Dendritic cell treated with granulocyte-macrophage colony-stimulating factor and Interleukin-4, amounts not matched to agents 40 ng/mL and 50 ng/mL, for 4 days (primary cell): ENCODE results near the gene GINS3.

ENCODE experiments used
- H3K27ac Mint-ChIP-seq: one replicate; pipeline ENCODE4 v1.8.0; 2022; ENCODE audit warnings: mild to moderate bottlenecking, mixed read lengths
- H3K27me3 Mint-ChIP-seq: one replicate; pipeline ENCODE4 v1.8.0; 2022; ENCODE audit warnings: mild to moderate bottlenecking, mixed read lengths
- H3K36me3 Mint-ChIP-seq: one replicate; pipeline ENCODE4 v1.8.0; 2022; ENCODE audit warnings: low read depth, mixed read lengths
- H3K4me1 Mint-ChIP-seq: one replicate; pipeline ENCODE4 v1.8.0; 2022; ENCODE audit warnings: low read depth, mixed read lengths
- H3K4me3 Mint-ChIP-seq: one replicate; pipeline ENCODE4 v1.8.0; 2022; ENCODE audit warnings: mild to moderate bottlenecking, moderate library complexity, mixed read lengths
- H3K9me3 Mint-ChIP-seq: one replicate; pipeline ENCODE4 v1.8.0; 2022; ENCODE audit warnings: mixed read lengths
- intact Hi-C: fragments of 100-400 bp; cut with micrococcal nuclease; formaldehyde crosslinking; loops from one replicate; pipeline ENCODE4 v1.15.0; 2022

Gene GINS3

GRCh38 chr16:58450590-58450989 lies 58.3 kb downstream of the GINS3 start:
- H3K9me3 Mint-ChIP-seq = no peaks in the 10 kb centered on the region
- intact Hi-C loops = no loop called here
- peaks cover 53% of the 10 kb centered on the region for H3K27me3 Mint-ChIP-seq
- no peak overlapping the region for H3K4me3 Mint-ChIP-seq
- H3K36me3 Mint-ChIP-seq = no peaks in the 10 kb centered on the region
- H3K4me1 Mint-ChIP-seq = peaks cover 5% of the 10 kb centered on the region
- H3K27ac Mint-ChIP-seq = no peak overlapping the region

- H3K9me3 Mint-ChIP-seq = no peaks in the 10 kb centered on the region
- H3K27me3 Mint-ChIP-seq = peaks cover 49% of the 10 kb centered on the region
- H3K27ac Mint-ChIP-seq = no peak overlapping the region
Observed at GRCh38 chr16:58451265-58451689, 59.0 kb downstream of the GINS3 start.

GRCh38 chr16:58451945-58452401 lies 59.7 kb downstream of the GINS3 start:
- Mint-ChIP-seq H3K4me3 (no peak overlapping the region), H3K9me3 (no peaks in the 10 kb centered on the region), H3K36me3 (no peaks in the 10 kb centered on the region), H3K4me1 (peaks cover 5% of the 10 kb centered on the region), H3K27ac (no peak overlapping the region), H3K27me3 (peaks cover 54% of the 10 kb centered on the region)
- intact Hi-C loops = no loop called here

More at GRCh38 chr16:58451265-58451689, 59.0 kb downstream of the GINS3 start:
- peaks cover 5% of the 10 kb centered on the region for H3K4me1 Mint-ChIP-seq
- H3K36me3 Mint-ChIP-seq = no peaks in the 10 kb centered on the region
- H3K4me3 Mint-ChIP-seq = no peak overlapping the region
- intact Hi-C loops = no loop called here

GRCh38 chr16:58452640-58453039 lies 60.4 kb downstream of the GINS3 start:
- H3K36me3 Mint-ChIP-seq = no peaks in the 10 kb centered on the region
- no peak overlapping the region for H3K4me3 Mint-ChIP-seq
- intact Hi-C loops = no loop called here
- H3K4me1 Mint-ChIP-seq = peaks cover 5% of the 10 kb centered on the region
- peaks cover 56% of the 10 kb centered on the region for H3K27me3 Mint-ChIP-seq
- no peaks in the 10 kb centered on the region for H3K9me3 Mint-ChIP-seq
- H3K27ac Mint-ChIP-seq = no peak overlapping the region

- intact Hi-C loops = no loop called here
- H3K27me3 Mint-ChIP-seq = peaks cover 54% of the 10 kb centered on the region
Observed at GRCh38 chr16:58454178-58454577, 61.9 kb downstream of the GINS3 start.

GRCh38 chr16:58454856-58455255 lies 62.6 kb downstream of the GINS3 start:
- H3K27me3 Mint-ChIP-seq = peaks cover 58% of the 10 kb centered on the region
- H3K4me3 Mint-ChIP-seq = no peak overlapping the region
- H3K27ac Mint-ChIP-seq = no peak overlapping the region
- intact Hi-C loops = no loop called here
- no peaks in the 10 kb centered on the region for H3K36me3 Mint-ChIP-seq
- peaks cover 5% of the 10 kb centered on the region for H3K4me1 Mint-ChIP-seq
- H3K9me3 Mint-ChIP-seq = no peaks in the 10 kb centered on the region

More at GRCh38 chr16:58454178-58454577, 61.9 kb downstream of the GINS3 start:
- Mint-ChIP-seq H3K27ac (no peak overlapping the region), H3K4me3 (no peak overlapping the region), H3K9me3 (no peaks in the 10 kb centered on the region), H3K36me3 (no peaks in the 10 kb centered on the region), H3K4me1 (peaks cover 5% of the 10 kb centered on the region)
